ENCODE measurements around the gene CYP20A1. TPM values are rescaled to one million over a fixed set of nuclear protein-coding genes. Genes with fewer than 3 reads are reported as not detected.

Gene CYP20A1
- total and polyA plus RNA-seq, 9 of the 15 experiments (the other 6 are each of a cell fraction or from before 2014, with no cell fraction given): 10.3 to 31.7 (median 12.4) TPM

DNA sequence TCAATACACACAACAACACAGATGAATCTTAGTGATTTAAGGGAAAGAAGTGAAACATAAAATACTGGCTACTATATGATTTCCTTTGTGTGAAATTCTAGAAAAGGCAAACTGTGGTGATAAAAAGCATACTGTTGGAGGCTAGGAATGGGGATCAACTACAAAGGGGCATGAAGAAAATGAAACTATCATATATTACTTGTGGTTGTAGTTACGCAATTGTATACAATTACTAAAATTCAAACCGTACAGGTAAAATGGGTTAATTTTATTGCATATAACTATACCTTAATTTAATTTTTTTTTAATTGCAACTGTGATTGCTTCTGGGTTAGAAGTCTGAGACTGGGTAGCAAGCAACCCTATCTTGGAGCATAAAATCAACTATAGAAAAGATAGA, 47.7 kb downstream of the CYP20A1 start:
- in situ Hi-C loops (cut with MboI): no loop called here
- no peak for ATAC-seq
- WGBS (ENCODE audit: insufficient coverage, low coverage, missing lambda C conversion rate): 95% methylated on average over 2 of the region's 2 CpGs
- Histone ChIP-seq H3K27ac (ENCODE audit: extremely low read depth, low read depth, low read length) (no peak overlapping the region), H3K79me2 (ENCODE audit: control insufficient read depth, insufficient read depth, low read length) (no peaks in the 10 kb centered on the region), H3K4me3 (no peak overlapping the region), H3K27me3 (ENCODE audit: control insufficient read depth in 2 of 2, insufficient read depth in 2 of 2, low read length in 2 of 2) (no peaks in the 10 kb centered on the region), H3K9me1 (ENCODE audit: control insufficient read depth, insufficient read depth, low read length) (no peaks in the 10 kb centered on the region), H4K20me1 (replicated peaks; ENCODE audit: control insufficient read depth, insufficient read depth, low read length) (no peaks in the 10 kb centered on the region), H3K4me1 (replicated peaks in 1 of 2; ENCODE audit: control insufficient read depth in 2 of 2, insufficient read depth in 2 of 2, low read length in 2 of 2) (no peaks in the 10 kb centered on the region), H3K36me3 (ENCODE audit: control insufficient read depth, insufficient read depth, low read length) (peaks cover 21% of the 10 kb centered on the region; the same call in 2 of the 3 replicates), H2AFZ (ENCODE audit: low read depth, low read length) (no peak overlapping the region), H3K9ac (ENCODE audit: insufficient read depth in 1 of 2, low read depth in 2 of 2, low read length in 2 of 2) (no peak overlapping the region), H3K9me3 (replicated peaks; ENCODE audit: control insufficient read depth, insufficient read depth, low read depth, low read length) (no peaks in the 10 kb centered on the region), H3K4me2 (ENCODE audit: insufficient read depth, low read length) (no peak overlapping the region)
- POLR2A ChIA-PET: no interaction called here
- DNase-seq (ENCODE audit: extremely low read depth in 1 of 4, low spot score in 3 of 4): no peak
- TF ChIP-seq BRF1 (IDR thresholded peaks at IDR 0.05; ENCODE audit: borderline replicate concordance, extremely low read depth, insufficient read length) (no peak), DMBX1 (CRISPR knock-in tag; IDR thresholded peaks at IDR 0.05; ENCODE audit: borderline replicate concordance) (no peak), PCBP2 (IDR thresholded peaks at IDR 0.05; ENCODE audit: low read depth, low read length, poor library complexity, severe bottlenecking) (no peak), BMI1 (IDR thresholded peaks at IDR 0.05; ENCODE audit: low read length) (no peak), CBX3 (IDR thresholded peaks at IDR 0.05; ENCODE audit: borderline replicate concordance in 1 of 2, low read length in 2 of 2) (no peak), ILF3 (IDR thresholded peaks at IDR 0.05; ENCODE audit: borderline replicate concordance) (no peak), ESRRB (CRISPR knock-in tag; IDR thresholded peaks at IDR 0.05; ENCODE audit: borderline replicate concordance) (no peak), HIVEP1 (CRISPR knock-in tag; IDR thresholded peaks at IDR 0.05) (no peak), ARID1B (IDR thresholded peaks at IDR 0.05) (no peak)
- intact Hi-C loops (cut with micrococcal nuclease): no loop called here
- BruUV-seq (replicated peaks): no TSS peak
- no peak for FAIRE-seq
- CTCF ChIA-PET (ENCODE audit: low intra/inter-chr PET ratio): no interaction called here

Data from K562 (cell line).